ENCODE data around the gene CNOT6L.
A peak's percentile ranks its signal among the peaks of the same experiment; 100 is the strongest.

Gene CNOT6L

DNA sequence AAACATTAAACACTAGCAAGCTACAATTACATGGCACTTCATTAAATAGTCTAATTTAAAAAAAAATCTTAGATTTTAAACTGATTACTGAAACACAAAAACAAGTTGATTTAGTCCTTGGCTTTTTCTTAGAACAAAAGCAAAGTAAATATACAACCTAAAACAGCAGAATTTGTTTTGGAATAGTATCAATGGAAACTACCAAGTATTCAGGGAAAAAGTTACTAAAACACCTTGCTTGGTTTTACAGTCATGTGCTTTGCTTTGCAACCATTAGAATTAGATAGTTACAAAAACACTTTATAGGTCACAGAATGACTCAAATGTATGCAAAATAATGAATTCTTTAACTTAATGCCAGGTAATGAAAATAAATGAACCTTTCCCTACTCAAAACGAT is 105.3 kb downstream of the CNOT6L start:
- DNase-seq (ENCODE audit: low read depth in 2 of 2) = no peak

DNA sequence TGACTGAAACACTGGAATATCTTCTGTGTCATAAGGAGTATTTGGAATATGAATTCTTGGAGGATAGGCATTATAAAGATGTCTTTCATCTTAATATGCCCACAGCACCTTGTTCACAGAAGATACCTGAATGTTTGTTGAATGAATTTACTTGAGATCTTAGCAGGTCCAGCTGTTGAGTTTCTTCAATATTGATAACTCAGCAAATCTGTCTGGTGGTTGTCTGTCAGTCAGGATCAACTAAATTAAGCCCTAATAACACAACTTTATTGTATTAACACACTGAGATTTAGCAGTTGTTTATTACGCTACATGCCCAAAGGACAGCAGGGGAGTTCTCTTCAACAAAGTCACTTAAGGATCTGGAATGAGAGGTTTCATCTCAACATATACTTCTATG is 106.5 kb downstream of the CNOT6L start:
- no peak for DNase-seq (ENCODE audit: low read depth in 2 of 2)

DNA sequence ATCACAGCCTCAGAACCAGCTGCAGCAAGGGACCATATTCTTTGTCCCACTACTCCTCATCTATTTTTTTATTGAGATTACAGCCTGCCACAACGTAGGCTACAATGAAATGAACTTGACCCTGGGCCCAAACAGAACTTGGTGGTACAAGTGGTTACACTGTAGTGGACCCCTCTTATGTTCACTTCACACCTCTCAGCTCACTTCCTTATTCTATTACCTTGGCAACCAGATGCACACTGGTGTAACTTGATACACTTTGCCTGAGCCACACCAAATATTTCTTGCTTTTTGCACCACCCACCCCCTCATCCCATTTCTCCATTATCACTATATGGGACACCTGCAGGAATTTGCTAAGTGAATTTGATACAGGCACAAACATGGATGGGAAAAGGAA is 107.7 kb downstream of the CNOT6L start:
- no peak for DNase-seq (ENCODE audit: low read depth in 2 of 2)

DNA sequence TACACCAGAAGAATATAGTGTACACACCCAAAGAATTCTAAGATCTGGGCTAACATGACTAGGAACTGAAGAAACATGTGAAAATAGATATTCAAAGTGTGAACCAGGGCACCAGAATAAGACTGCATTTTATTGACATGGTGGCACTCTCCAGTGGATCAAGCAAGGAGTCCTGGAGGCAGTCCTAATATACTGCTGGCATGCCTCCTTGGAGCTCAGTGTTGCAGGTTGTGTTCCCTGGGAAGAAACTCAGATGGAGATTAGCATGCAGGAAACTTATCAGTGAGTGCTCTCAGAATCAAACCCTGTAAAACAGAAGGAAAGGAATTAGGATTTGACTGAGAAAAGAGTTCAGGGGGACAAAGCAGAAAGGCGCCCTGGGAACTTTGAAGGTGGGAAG is 108.5 kb downstream of the CNOT6L start:
- no peak for DNase-seq (ENCODE audit: low read depth in 2 of 2)

DNA sequence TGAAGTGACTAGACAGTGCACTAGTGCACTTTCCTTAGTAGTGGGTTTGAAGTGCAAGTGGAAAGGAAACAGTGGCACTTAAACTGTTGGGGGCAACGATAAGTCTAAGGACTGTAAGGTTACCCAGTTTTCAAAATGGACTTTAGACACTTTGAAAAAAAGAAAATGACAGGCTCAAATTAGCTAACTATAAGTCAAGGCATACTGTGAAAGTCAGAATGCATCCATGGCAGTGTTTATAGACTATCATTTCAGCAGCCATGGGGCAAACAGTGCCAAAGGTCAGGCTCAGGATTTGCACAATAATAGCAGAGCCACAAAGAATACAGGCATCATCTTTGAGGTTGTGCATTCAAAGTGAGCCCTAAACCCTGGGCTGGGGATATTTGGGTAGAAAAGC is 109.1 kb downstream of the CNOT6L start:
- DNase-seq (ENCODE audit: low read depth in 2 of 2) = no peak

DNA sequence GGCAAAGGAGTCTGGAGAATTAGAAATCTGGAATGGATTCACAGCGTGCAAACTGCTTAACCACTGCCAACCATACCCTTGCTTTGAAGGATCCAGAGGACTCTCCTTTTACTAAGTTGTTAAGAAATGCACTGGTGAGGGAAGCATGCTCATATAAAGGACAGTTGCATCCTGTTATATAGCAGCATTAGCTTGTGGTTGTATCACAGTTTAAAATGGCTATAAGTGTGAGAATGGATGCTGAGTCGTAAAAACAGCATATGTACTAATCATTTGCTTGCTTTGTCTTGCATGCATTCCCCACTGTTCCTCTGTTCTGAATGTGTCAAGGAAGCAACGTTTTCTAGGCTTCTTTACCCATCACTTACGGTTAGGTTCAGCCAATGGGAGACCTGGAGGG is 112.5 kb downstream of the CNOT6L start:
- DNase-seq (ENCODE audit: low read depth in 2 of 2) = no peak

DNA sequence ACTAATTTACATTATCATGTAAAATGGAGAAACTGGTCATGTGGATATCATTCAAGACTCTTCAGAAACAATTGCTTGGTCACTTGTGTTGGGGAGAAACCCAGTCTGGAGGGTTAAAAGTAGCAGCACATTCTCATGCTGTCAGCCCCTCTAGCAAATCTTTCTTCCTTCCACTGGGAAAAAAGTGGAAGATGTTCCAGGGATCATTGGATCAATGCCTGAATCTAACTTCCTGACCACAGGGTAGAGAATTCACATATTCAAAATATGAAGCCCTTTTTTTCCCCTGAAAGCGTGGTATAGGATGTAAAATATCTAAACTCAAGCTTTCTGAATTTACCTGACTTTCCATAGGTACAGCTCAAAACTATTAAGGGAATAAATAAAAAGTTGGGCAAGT is 115.5 kb downstream of the CNOT6L start:
- DNase-seq (ENCODE audit: low read depth in 2 of 2) = no peak

DNA sequence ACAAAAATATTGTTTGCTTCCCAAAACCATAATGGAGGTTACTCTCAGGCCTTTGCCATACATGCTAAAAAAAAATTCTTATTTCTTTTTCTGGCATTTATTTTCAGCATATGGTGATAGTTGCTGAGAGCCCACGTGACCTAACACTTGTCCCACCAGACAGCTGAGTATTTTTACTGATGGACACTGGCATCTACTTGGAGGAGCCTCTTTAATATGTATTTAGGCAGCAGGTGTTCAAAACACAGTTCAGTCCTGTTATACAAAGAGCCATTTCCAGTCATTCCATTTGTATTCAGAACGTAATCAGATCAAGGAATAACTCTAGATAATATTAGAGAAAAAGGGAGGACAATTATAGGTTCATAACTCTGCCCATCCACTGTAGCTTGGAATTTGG is 118.0 kb downstream of the CNOT6L start:
- no peak for DNase-seq (ENCODE audit: low read depth in 2 of 2)

DNA sequence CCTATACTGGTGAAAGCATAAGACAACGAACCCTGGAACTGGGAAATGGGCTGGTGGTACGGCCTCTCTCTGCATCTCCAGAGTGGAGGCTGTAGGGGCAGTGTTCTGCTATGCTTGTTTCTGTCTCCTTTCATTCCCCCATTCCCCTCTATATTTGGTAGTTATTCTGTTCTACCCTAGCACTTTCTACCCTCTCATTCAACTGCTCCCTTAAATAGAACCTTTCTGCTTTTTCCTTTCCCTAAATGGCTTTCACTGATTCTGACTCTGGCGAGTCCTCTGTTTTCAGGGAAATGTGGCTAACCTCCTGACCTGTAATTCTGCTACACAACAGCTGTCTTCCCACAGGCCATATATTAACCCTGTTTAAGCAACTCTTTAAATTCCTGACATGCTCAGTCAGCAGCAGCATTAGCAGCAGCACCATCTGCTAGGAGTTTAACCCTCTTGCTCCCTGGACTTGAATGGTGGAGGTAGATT is 119.4 kb downstream of the CNOT6L start:
- DNase-seq (ENCODE audit: low read depth in 2 of 2) = peak; percentile 85 to 87

DNA sequence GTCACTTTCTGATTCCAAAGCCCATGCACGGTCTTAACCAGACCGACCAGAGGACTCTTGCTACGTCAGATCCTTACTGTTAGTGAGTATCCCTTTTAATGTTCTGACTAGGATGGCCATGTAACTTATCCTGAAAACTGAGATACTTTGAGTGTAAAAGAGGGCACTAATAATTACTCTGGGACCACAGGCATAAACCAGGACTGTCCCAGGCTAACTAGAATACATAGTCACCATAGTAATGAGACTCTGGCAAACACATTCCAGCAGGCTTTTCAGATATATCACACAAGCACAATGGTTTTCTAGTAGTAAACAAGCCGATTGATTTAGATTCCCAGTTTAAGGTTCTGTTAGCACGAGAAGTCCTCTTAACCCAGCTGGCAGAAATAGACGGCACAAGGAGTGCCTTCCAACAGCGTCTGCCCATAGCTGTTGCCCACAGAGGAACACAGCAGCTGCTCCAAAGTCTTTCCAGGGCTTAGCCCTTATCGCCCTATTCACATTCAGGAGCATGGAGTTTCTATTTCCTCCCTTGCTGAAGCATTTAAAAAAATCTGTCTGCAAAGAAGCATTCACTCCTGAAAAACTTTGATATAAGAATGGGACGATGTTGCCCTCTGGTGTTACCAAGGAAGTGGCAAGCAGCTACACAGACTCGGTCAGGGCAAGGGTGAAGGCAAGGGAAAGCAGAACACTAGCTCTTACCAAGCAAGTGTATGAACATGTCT is 121.1 kb downstream of the CNOT6L start:
- DNase-seq (ENCODE audit: low read depth in 2 of 2) = peak; percentile 36 to 38

DNA sequence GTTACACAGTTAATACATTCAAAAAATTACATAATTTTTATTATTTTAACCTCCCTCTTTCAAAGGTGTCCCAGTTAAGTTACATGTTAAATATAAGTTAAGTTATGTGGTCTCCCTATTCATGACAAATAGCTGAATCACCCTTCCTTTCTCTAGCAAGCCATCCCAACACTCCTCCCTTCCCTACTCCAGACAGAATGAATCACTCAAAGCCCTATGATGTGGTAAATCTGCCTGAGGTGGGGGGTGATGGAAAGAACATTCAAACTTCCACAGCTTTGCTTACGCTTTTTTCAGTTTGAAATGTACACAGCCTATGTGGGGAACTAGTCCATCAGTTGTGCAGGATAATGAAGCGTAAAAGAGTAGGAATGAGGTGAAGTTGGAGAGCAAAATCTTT is 123.4 kb downstream of the CNOT6L start:
- DNase-seq (ENCODE audit: low read depth in 2 of 2) = peak; percentile 91 to 94

DNA sequence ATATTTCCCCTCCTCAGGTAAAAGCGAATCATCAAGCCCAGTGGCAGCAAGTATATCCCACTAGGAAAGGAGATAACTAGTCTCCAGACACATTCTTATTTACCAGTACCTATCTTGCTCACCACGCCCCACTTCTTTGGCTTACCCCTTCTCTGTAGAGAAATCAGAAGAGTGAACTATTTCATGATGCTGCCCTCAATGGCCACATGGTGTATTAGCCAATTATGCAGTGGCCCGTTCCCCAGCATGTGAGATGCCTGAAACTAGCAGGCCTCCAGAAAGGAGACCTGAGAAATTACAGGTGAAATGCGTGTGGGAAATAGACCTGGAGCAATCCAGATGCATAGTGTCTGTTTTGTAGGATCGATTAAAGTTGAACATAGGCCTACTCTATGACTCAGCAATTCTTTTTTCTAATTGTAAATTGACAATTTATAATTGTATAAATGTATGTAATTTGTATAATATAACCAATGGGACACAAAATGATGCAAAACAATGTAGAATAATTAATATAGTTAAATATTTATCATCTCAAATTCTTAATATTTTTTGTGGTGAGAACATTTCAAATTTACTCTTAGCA is 126.2 kb downstream of the CNOT6L start:
- DNase-seq (ENCODE audit: low read depth in 2 of 2) = no peak

DNA sequence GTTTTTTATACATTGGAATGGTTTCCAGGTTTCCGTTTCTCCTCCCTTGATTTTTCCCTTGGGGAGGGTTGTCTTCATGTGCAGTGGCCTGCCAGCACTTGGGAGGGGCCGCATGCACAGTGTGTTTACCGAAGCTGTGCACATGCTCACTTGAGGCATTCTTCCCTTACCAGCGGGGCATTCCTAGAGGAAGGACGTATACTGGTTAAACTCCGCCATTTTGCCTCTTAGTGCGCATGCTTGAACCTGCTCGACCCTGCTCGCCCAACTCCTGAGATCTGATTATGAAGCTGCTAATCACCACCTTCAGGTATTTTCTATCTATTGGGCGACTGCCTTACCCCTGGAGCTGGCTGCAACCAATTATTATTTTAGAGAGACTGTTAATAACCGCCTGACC is 137.4 kb downstream of the CNOT6L start:
- no peak for DNase-seq (ENCODE audit: low read depth in 2 of 2)

DNA sequence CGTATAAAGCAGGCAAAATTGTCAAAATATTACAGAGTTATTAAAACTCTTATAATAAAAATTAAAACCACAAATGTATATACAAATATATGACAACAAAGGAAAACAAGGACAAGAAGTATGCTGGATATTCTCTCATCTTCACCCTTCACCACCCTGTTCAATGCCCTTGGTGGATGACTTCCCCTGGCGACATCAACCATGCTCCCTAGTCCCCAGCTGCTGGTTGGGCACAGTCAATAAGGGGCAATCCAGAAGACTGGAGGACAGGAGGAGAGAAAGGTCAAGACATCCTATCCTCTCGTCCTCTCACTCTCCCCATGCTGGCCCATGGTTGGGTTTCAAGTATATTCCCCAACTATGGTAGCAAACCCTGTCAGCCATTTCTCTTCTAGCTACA is 142.3 kb downstream of the CNOT6L start:
- DNase-seq (ENCODE audit: low read depth in 2 of 2) = no peak

DNA sequence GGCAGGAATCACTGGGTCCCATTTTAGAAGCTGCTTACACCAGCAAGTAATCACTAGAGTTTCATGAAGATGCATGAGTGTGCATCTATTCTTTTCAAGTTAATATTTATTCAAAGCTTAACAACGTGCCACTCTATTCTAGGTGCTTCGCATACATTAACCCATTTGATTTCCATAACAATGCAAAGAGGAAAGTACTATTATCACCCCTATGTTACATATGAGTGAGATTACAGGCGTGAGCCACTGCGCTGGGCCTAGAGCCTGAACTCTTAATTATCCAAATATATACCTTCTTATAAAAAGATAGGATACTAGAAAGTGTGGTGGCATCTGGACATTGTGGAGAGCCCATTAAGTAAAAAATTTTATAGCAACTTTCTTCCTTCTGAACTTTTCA is 148.1 kb downstream of the CNOT6L start:
- no peak for DNase-seq (ENCODE audit: low read depth in 2 of 2)

DNA sequence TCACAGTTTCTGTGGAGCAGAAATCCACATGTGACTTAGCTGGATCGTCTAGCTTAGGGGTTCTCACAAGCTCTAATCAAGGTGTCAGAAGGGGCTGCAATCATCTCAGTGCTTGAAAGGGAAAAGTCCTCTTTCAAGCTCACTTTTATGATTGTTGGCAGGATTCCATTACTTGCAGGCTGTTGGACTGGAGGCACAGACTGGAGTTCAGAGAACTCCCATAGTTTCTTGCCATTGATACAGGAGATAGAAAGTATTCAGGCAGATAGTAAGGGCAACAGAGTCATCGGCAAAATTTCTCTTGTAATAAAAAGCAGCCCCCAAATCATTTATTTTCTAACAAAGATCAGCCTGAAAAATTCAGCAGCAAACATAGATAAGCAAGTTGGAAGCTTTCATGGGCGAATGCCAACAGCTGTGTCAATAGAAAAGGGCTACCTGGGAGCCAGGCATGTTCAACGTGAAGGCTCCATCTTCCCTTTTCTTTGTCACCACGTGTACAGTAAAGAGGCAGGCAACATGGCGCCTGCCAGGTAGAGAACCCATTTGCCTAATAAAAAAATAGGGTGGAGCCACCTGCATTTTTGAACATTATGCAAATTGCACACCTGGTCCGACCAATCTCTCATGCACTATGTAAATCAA is 149.1 kb downstream of the CNOT6L start:
- no peak for DNase-seq (ENCODE audit: low read depth in 2 of 2)

DNA sequence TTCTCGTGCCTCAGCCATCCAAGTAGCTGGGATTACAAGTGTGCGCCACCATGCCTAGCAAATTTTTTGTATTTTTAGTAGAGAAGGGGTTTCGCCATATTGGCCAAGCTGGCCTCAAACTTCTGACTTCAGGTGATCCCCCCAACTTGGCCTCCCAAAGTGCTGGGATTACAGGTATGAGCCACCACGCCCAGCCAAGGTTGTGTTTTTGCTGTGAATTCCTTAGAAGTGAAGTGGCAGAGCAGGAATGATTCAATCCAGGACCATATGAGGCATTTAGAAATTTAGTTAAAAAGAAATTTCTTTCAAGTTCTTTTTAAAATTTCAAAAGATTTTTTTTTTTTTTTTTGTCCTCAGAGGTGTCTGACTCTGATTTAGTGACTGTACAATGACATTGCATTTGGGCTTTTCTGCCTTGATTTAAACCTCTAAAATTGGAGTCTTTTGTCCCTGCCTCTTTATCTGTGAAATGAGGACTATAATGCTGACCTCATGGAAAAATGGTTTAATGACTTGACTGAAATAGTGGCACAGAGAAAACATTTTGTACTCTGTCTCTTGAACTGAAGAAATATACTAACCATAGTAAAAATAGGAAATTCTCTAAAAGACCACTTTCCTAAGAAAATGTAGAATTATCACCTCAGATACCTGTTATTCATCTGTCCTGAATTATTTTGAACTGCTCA is 153.6 kb downstream of the CNOT6L start:
- DNase-seq (ENCODE audit: low read depth in 2 of 2) = no peak
